Body of pancreas (tissue), 4 donors: ENCODE data around the gene SLC2A10.

ENCODE experiments used
- POLR2A ChIP-seq, 3 donors: fragments of 450-650 bp; IDR thresholded peaks; one replicate each; pipeline ENCODE4 v1.6.1; 2016; ENCODE audit warnings: antibody characterized with exemption in 3 of 3, mild to moderate bottlenecking in 2 of 3
- TF ChIP-seq, protein P1 (sequence below), 7 experiments: fragments of 450-650 bp in 4 of 7; fragments of 200-600 bp in 3 of 7; sonication (generic) in 3 of 7; IDR thresholded peaks; one replicate each; pipeline ENCODE4 v1.5.1; 2016 to 2019; ENCODE audit warnings: antibody characterized with exemption in 7 of 7

DNA sequence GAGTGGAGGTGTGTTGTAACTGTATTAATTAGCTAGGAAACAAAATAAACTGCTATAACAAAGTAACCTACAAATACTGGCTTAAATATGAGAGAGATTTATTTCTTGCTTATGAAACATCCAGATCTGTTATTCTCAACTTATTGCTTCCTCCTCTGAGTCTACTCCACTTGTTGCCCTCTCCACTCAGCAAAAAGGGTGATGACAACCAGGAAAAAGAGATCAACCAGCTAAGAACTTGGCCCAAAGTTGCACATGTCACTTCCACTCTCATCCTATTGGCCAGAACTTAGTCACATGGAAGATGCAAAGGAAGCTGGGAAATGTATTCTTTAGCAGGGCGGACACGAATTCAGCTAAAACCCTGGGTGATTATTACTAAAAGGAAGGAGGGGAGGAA lies 15.0 kb upstream of the SLC2A10 start:
- TF ChIP-seq, protein P1, sequence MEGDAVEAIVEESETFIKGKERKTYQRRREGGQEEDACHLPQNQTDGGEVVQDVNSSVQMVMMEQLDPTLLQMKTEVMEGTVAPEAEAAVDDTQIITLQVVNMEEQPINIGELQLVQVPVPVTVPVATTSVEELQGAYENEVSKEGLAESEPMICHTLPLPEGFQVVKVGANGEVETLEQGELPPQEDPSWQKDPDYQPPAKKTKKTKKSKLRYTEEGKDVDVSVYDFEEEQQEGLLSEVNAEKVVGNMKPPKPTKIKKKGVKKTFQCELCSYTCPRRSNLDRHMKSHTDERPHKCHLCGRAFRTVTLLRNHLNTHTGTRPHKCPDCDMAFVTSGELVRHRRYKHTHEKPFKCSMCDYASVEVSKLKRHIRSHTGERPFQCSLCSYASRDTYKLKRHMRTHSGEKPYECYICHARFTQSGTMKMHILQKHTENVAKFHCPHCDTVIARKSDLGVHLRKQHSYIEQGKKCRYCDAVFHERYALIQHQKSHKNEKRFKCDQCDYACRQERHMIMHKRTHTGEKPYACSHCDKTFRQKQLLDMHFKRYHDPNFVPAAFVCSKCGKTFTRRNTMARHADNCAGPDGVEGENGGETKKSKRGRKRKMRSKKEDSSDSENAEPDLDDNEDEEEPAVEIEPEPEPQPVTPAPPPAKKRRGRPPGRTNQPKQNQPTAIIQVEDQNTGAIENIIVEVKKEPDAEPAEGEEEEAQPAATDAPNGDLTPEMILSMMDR (IDR thresholded peaks at IDR 0.05) = no peak
- TF ChIP-seq POLR2A (IDR thresholded peaks at IDR 0.05) = no peak
